ENCODE results near the gene ZSWIM6. TPM values are rescaled to one million over a fixed set of nuclear protein-coding genes. Genes with fewer than 3 reads are reported as not detected.

ZSWIM6 gene
- total RNA-seq, 1 donor from 2014 or later: 50.2 TPM

- no peak for DNase-seq
- Mint-ChIP-seq H3K27ac (ENCODE audit: unreplicated experiment) (no peak overlapping the region), H3K36me3 (ENCODE audit: unreplicated experiment) (no peaks in the 10 kb centered on the region), H3K9me3 (ENCODE audit: unreplicated experiment) (peaks cover 2% of the 10 kb centered on the region), H3K27me3 (ENCODE audit: unreplicated experiment) (no peaks in the 10 kb centered on the region), H3K4me1 (ENCODE audit: low read depth, unreplicated experiment) (peaks cover 25% of the 10 kb centered on the region), H3K4me3 (ENCODE audit: unreplicated experiment) (no peak overlapping the region)
- TF ChIP-seq CTCF (IDR thresholded peaks at IDR 0.05; ENCODE audit: partially characterized antibody, unreplicated experiment): no peak
Observed at GRCh38 chr5:61349935-61350334, 17.9 kb downstream of the ZSWIM6 start.

- H3K9me3 Mint-ChIP-seq (ENCODE audit: unreplicated experiment): peaks cover 2% of the 10 kb centered on the region
- no peaks in the 10 kb centered on the region for H3K27me3 Mint-ChIP-seq (ENCODE audit: unreplicated experiment)
- no peak for TF ChIP-seq CTCF (IDR thresholded peaks at IDR 0.05; ENCODE audit: partially characterized antibody, unreplicated experiment)
- peaks cover 25% of the 10 kb centered on the region for H3K4me1 Mint-ChIP-seq (ENCODE audit: low read depth, unreplicated experiment)
- H3K4me3 Mint-ChIP-seq (ENCODE audit: unreplicated experiment): no peak overlapping the region
- no peak for DNase-seq
- H3K36me3 Mint-ChIP-seq (ENCODE audit: unreplicated experiment): no peaks in the 10 kb centered on the region
- H3K27ac Mint-ChIP-seq (ENCODE audit: unreplicated experiment): no peak overlapping the region
Observed at GRCh38 chr5:61350535-61350934, 18.5 kb downstream of the ZSWIM6 start.

- Mint-ChIP-seq H3K36me3 (ENCODE audit: unreplicated experiment) (no peaks in the 10 kb centered on the region), H3K4me3 (ENCODE audit: unreplicated experiment) (no peak overlapping the region), H3K27ac (ENCODE audit: unreplicated experiment) (no peak overlapping the region), H3K9me3 (ENCODE audit: unreplicated experiment) (peaks cover 2% of the 10 kb centered on the region), H3K4me1 (ENCODE audit: low read depth, unreplicated experiment) (peaks cover 25% of the 10 kb centered on the region), H3K27me3 (ENCODE audit: unreplicated experiment) (no peaks in the 10 kb centered on the region)
- no peak for DNase-seq
- TF ChIP-seq CTCF (IDR thresholded peaks at IDR 0.05; ENCODE audit: partially characterized antibody, unreplicated experiment): no peak
Observed at GRCh38 chr5:61351733-61352132, 19.7 kb downstream of the ZSWIM6 start.

GRCh38 chr5:61352180-61352579, 20.1 kb downstream of the ZSWIM6 start:
- peaks cover 23% of the 10 kb centered on the region for H3K4me1 Mint-ChIP-seq (ENCODE audit: low read depth, unreplicated experiment)
- H3K27me3 Mint-ChIP-seq (ENCODE audit: unreplicated experiment): no peaks in the 10 kb centered on the region
- H3K36me3 Mint-ChIP-seq (ENCODE audit: unreplicated experiment): no peaks in the 10 kb centered on the region
- no peak overlapping the region for H3K27ac Mint-ChIP-seq (ENCODE audit: unreplicated experiment)
- no peak for TF ChIP-seq CTCF (IDR thresholded peaks at IDR 0.05; ENCODE audit: partially characterized antibody, unreplicated experiment)
- DNase-seq: no peak
- H3K4me3 Mint-ChIP-seq (ENCODE audit: unreplicated experiment): no peak overlapping the region
- peaks cover 2% of the 10 kb centered on the region for H3K9me3 Mint-ChIP-seq (ENCODE audit: unreplicated experiment)

GRCh38 chr5:61352612-61353156, 20.6 kb downstream of the ZSWIM6 start:
- no peak overlapping the region for H3K27ac Mint-ChIP-seq (ENCODE audit: unreplicated experiment)
- peaks cover 23% of the 10 kb centered on the region for H3K4me1 Mint-ChIP-seq (ENCODE audit: low read depth, unreplicated experiment)
- no peak for DNase-seq
- no peaks in the 10 kb centered on the region for H3K27me3 Mint-ChIP-seq (ENCODE audit: unreplicated experiment)
- H3K36me3 Mint-ChIP-seq (ENCODE audit: unreplicated experiment): no peaks in the 10 kb centered on the region
- TF ChIP-seq CTCF (IDR thresholded peaks at IDR 0.05; ENCODE audit: partially characterized antibody, unreplicated experiment): no peak
- H3K9me3 Mint-ChIP-seq (ENCODE audit: unreplicated experiment): peaks cover 2% of the 10 kb centered on the region
- no peak overlapping the region for H3K4me3 Mint-ChIP-seq (ENCODE audit: unreplicated experiment)

Measured in glutamatergic neuron (in vitro differentiated cells).